ENCODE measurements around the gene H6PD.

The H6PD gene

GRCh38 chr1:9195651-9196050 lies 38.9 kb upstream of the H6PD start:
- Histone ChIP-seq H3K27ac (peak overlapping the region in 9 of 11 experiments; percentile 1 to 89 (median 75); a peak in 17 of 22 replicates), H3K9me3 (replicated peaks in 1 of 11) (no peaks in the 10 kb centered on the region), H3K36me3 (no peaks in the 10 kb centered on the region), H3K4me1 (peaks cover 44 to 83% (median 64%) of the 10 kb centered on the region in 10 experiments), H4K20me1 (peaks cover 0 to 17% (median 0%) of the 10 kb centered on the region in 11 experiments; a peak in 3 of 22 replicates), H3K27me3 (peaks cover 27 to 34% (median 29%) of the 10 kb centered on the region in 11 experiments), H3K4me2 (peak overlapping the region; percentile 68 to 97 (median 91)), H3K4me3 (peak overlapping the region in 5 of 10 experiments; percentile 40 to 58 (median 42); a peak in 9 of 20 replicates), H3K9ac (peak overlapping the region in 9 of 11 experiments; percentile 10 to 83 (median 67); a peak in 16 of 22 replicates)
- no peak for TF ChIP-seq Cebpa-rat (IDR thresholded peaks at IDR 0.05)

- H3K4me1 ChIP-seq, result peaks cover 49 to 89% (median 70%) of the 10 kb centered on the region in 10 experiments
- peak in 7 of 11 experiments; percentile 39 to 99 (median 89); a peak in 12 of 22 replicates for TF ChIP-seq Cebpa-rat (IDR thresholded peaks at IDR 0.05)
- H3K9ac ChIP-seq, result peak overlapping the region in 10 of 11 experiments; percentile 10 to 83 (median 66); a peak in 19 of 22 replicates
- peak overlapping the region; percentile 68 to 97 (median 91) for H3K4me2 ChIP-seq
- H3K27me3 ChIP-seq, result peaks cover 34 to 41% (median 36%) of the 10 kb centered on the region in 11 experiments
- no peaks in the 10 kb centered on the region for H3K9me3 ChIP-seq (replicated peaks in 1 of 11)
- H3K36me3 ChIP-seq, result no peaks in the 10 kb centered on the region
- H3K27ac ChIP-seq, result peak overlapping the region in 9 of 11 experiments; percentile 1 to 89 (median 75); a peak in 17 of 22 replicates
- H3K4me3 ChIP-seq, result peak overlapping the region in 8 of 10 experiments; percentile 9 to 58 (median 42); a peak in 15 of 20 replicates
- peaks cover 0 to 24% (median 0%) of the 10 kb centered on the region in 11 experiments; a peak in 7 of 22 replicates for H4K20me1 ChIP-seq
Observed at GRCh38 chr1:9196129-9197040, 38.2 kb upstream of the H6PD start.

- peak overlapping the region in 6 of 10 experiments; percentile 40 to 58 (median 43); a peak in 12 of 20 replicates for H3K4me3 ChIP-seq
Observed at GRCh38 chr1:9197186-9198099, 37.1 kb upstream of the H6PD start.

GRCh38 chr1:9198538-9199361 lies 35.8 kb upstream of the H6PD start:
- Histone ChIP-seq H3K27me3 (peaks cover 58 to 64% (median 60%) of the 10 kb centered on the region in 11 experiments), H3K4me1 (peaks cover 46 to 75% (median 57%) of the 10 kb centered on the region in 10 experiments), H3K4me2 (peak overlapping the region; percentile 68 to 97 (median 91)), H3K27ac (peak overlapping the region in 1 of 11 experiments; percentile 89; a peak in 2 of 22 replicates), H3K4me3 (peak overlapping the region in 1 of 10 experiments; percentile 40; a peak in 2 of 20 replicates), H3K9ac (no peak overlapping the region), H3K36me3 (no peaks in the 10 kb centered on the region), H4K20me1 (peaks cover 0 to 40% (median 12%) of the 10 kb centered on the region in 11 experiments; a peak in 12 of 22 replicates), H3K9me3 (replicated peaks in 1 of 11) (no peaks in the 10 kb centered on the region)
- TF ChIP-seq Cebpa-rat (IDR thresholded peaks at IDR 0.05), result no peak

More at GRCh38 chr1:9197186-9198099, 37.1 kb upstream of the H6PD start:
- Histone ChIP-seq H3K27me3 (peaks cover 44 to 51% (median 47%) of the 10 kb centered on the region in 11 experiments), H3K9me3 (replicated peaks in 1 of 11) (no peaks in the 10 kb centered on the region), H3K9ac (peak overlapping the region in 8 of 11 experiments; percentile 65 to 83 (median 70); a peak in 16 of 22 replicates), H3K27ac (peak overlapping the region in 8 of 11 experiments; percentile 70 to 89 (median 80); a peak in 16 of 22 replicates), H3K4me2 (peak overlapping the region; percentile 68 to 97 (median 91)), H3K4me1 (peaks cover 55 to 86% (median 69%) of the 10 kb centered on the region in 10 experiments), H3K36me3 (no peaks in the 10 kb centered on the region), H4K20me1 (peaks cover 0 to 33% (median 7%) of the 10 kb centered on the region in 11 experiments; a peak in 12 of 22 replicates)
- no peak for TF ChIP-seq Cebpa-rat (IDR thresholded peaks at IDR 0.05)

GRCh38 chr1:9200441-9200840 lies 34.1 kb upstream of the H6PD start:
- peaks cover 0 to 43% (median 12%) of the 10 kb centered on the region in 11 experiments; a peak in 12 of 22 replicates for H4K20me1 ChIP-seq
- H3K36me3 ChIP-seq, result no peaks in the 10 kb centered on the region
- H3K27me3 ChIP-seq, result peaks cover 69 to 78% (median 75%) of the 10 kb centered on the region in 11 experiments
- no peak for TF ChIP-seq Cebpa-rat (IDR thresholded peaks at IDR 0.05)
- H3K4me1 ChIP-seq, result peaks cover 40 to 59% (median 48%) of the 10 kb centered on the region in 10 experiments
- no peak overlapping the region for H3K27ac ChIP-seq
- H3K9ac ChIP-seq, result no peak overlapping the region
- H3K9me3 ChIP-seq (replicated peaks in 1 of 11), result no peaks in the 10 kb centered on the region
- H3K4me3 ChIP-seq, result no peak overlapping the region
- H3K4me2 ChIP-seq, result peak overlapping the region in 4 of 11 experiments; percentile 23 to 62 (median 44); a peak in 5 of 22 replicates

- H3K36me3 ChIP-seq, result no peaks in the 10 kb centered on the region
- H3K4me2 ChIP-seq, result peak overlapping the region; percentile 29 to 90 (median 51); a peak in 19 of 22 replicates
- peaks cover 28 to 48% (median 38%) of the 10 kb centered on the region in 10 experiments for H3K4me1 ChIP-seq
- no peak for TF ChIP-seq Cebpa-rat (IDR thresholded peaks at IDR 0.05)
- H3K27me3 ChIP-seq, result peaks cover 69 to 83% (median 75%) of the 10 kb centered on the region in 11 experiments
- peak overlapping the region in 4 of 10 experiments; percentile 7 to 45 (median 30); a peak in 5 of 20 replicates for H3K4me3 ChIP-seq
- H3K9ac ChIP-seq, result no peak overlapping the region
- no peak overlapping the region for H3K27ac ChIP-seq
- peaks cover 0 to 43% (median 12%) of the 10 kb centered on the region in 11 experiments; a peak in 12 of 22 replicates for H4K20me1 ChIP-seq
- no peaks in the 10 kb centered on the region for H3K9me3 ChIP-seq (replicated peaks in 1 of 11)
Observed at GRCh38 chr1:9201401-9202239, 33.0 kb upstream of the H6PD start.
